ENCODE results near the gene SLC38A3. TPM values are rescaled to one million over a fixed set of nuclear protein-coding genes. Genes with fewer than 3 reads are reported as not detected.
A peak's percentile ranks its signal among the peaks of the same experiment; 100 is the strongest.
"Not testable (repeated sequence)": the region's sequence is repeated elsewhere in the genome, so short reads cannot be mapped to it uniquely, and the experiment has no call there.

SLC38A3 gene
- total RNA-seq, 1 experiment from 2014 or later = not detected

DNA sequence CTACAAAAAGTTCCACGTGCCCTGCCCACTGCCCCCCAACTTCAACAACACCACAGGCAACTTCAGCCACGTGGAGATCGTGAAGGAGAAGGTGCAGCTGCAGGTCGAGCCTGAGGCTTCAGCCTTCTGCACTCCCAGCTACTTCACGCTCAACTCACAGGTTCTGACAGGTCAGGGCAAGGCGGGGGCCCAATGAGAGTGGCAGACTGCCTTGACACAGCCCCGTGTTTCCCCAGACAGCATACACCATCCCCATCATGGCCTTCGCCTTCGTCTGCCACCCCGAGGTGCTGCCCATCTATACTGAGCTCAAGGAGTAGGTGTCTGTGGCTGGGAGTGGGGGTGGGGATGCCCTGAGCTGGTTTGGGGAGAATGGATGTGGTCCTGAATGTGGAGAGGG is 12.6 kb downstream of the SLC38A3 start:
- Histone ChIP-seq H3K4me1 (replicated peaks) (no peaks in the 10 kb centered on the region), H3K4me3 (no peak overlapping the region), H3K36me3 (no peaks in the 10 kb centered on the region), H3K9me3 (replicated peaks) (no peaks in the 10 kb centered on the region), H3K27me3 (replicated peaks) (no peaks in the 10 kb centered on the region), H3K27ac (no peak overlapping the region)
- no peak for DNase-seq (ENCODE audit: low read depth in 1 of 2, low spot score in 2 of 2)

GRCh38 chr3:50218448-50218847 is 13.4 kb downstream of the SLC38A3 start:
- H3K27me3 ChIP-seq (replicated peaks) = no peaks in the 10 kb centered on the region
- no peak overlapping the region for H3K27ac ChIP-seq
- no peak for DNase-seq (ENCODE audit: low read depth in 1 of 2, low spot score in 2 of 2)
- no peaks in the 10 kb centered on the region for H3K4me1 ChIP-seq (replicated peaks)
- no peaks in the 10 kb centered on the region for H3K36me3 ChIP-seq
- no peaks in the 10 kb centered on the region for H3K9me3 ChIP-seq (replicated peaks)
- H3K4me3 ChIP-seq = no peak overlapping the region

DNA sequence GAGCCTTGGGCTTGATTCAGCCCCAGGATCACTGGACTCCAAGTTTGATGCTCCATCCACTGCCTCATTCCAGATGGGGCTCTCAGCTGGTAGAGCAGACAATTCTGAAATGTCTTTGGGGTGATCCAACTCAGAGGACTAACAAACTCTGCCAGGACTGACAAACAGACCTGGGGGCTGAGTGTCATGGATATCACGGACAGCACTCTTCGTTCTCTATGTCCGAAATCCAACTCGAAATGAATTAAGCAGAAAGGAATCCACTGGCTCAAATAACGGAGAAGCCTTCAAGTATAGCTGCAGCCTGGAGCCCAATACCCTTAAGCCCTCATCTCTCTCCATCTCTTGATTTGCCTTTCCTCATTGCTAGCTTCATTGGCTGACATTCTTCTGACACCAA is 14.2 kb downstream of the SLC38A3 start:
- Histone ChIP-seq H3K9me3 (replicated peaks) (no peaks in the 10 kb centered on the region), H3K4me3 (no peak overlapping the region)

DNA sequence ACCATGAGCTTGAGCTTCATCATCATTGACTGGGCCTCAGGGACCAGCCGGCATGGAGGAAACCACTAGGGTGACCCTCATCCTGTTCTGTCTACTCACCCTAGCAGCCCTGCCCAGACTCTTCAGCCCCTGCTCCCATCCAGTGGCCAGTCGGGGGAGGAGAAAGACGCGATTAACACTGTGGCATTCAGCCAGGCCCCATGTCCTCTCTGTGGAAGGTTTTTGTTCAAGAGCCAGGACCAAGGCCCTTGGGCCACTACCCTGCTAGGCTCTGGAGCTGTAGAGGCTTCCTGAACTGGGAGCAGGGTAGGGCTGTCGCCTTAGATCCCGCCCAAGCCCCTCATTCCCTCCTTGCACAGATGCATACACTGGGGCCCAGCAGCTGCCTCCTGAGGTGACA is 15.0 kb downstream of the SLC38A3 start:
- H3K27ac ChIP-seq = no peak overlapping the region
- no peaks in the 10 kb centered on the region for H3K4me1 ChIP-seq (replicated peaks)
- H3K27me3 ChIP-seq (replicated peaks) = no peaks in the 10 kb centered on the region
- DNase-seq (ENCODE audit: low read depth in 1 of 2, low spot score in 2 of 2) = no peak
- no peaks in the 10 kb centered on the region for H3K36me3 ChIP-seq
- H3K4me3 ChIP-seq = no peak overlapping the region
- no peaks in the 10 kb centered on the region for H3K9me3 ChIP-seq (replicated peaks)

More for the DNA sequence above, 14.2 kb downstream of the SLC38A3 start:
- Histone ChIP-seq H3K4me1 (replicated peaks) (no peaks in the 10 kb centered on the region), H3K27me3 (replicated peaks) (no peaks in the 10 kb centered on the region), H3K36me3 (no peaks in the 10 kb centered on the region), H3K27ac (no peak overlapping the region)
- DNase-seq (ENCODE audit: low read depth in 1 of 2, low spot score in 2 of 2) = no peak

- Histone ChIP-seq H3K27ac (no peak overlapping the region), H3K9me3 (replicated peaks) (no peaks in the 10 kb centered on the region), H3K27me3 (replicated peaks) (no peaks in the 10 kb centered on the region), H3K4me1 (replicated peaks) (peaks cover under 1% of the 10 kb centered on the region), H3K4me3 (no peak overlapping the region), H3K36me3 (no peaks in the 10 kb centered on the region)
- no peak for DNase-seq (ENCODE audit: low read depth in 1 of 2, low spot score in 2 of 2)
Observed at GRCh38 chr3:50221051-50221410, 16.0 kb downstream of the SLC38A3 start.

DNA sequence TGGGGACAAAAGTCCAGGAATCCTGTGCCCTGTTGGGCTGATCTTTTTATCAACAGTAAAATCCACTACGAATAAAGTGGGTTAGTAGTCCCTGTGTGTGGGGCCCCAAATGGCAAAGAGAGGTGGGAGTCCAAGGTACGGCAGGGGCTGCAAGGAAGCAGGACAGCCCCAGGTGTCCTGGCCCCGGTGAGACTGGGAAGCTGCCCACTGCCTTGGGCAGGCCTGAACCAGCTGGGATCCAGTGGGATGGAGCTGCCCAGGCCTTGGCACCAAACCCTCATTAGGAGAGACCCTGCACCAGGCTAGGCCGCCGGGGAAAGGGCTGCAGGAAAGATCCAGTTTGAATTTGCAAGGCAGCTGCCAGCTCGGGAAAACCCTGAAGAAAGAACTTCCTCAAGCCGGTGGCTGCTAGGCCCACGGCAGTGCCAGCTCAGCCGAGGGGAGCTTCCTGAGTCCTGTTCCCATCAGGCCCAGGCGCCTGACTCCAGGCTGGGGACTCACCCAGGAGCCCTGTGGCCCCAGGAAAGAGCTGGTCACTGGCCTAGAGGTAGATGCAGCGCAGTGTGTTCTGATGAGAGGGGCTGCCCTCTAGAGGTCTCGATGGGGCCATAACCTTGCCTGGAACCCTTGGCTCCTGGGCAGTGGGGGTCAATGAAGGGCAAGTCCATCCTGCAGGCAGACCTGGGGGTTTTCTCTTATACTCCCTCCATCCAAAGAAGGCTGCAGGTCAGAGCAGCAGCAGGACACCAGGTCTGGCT is 16.5 kb downstream of the SLC38A3 start:
- no peak overlapping the region for H3K27ac ChIP-seq
- H3K36me3 ChIP-seq = no peaks in the 10 kb centered on the region
- no peaks in the 10 kb centered on the region for H3K9me3 ChIP-seq (replicated peaks)
- no peaks in the 10 kb centered on the region for H3K27me3 ChIP-seq (replicated peaks)
- no peak for DNase-seq (ENCODE audit: low read depth in 1 of 2, low spot score in 2 of 2)
- H3K4me3 ChIP-seq = no peak overlapping the region
- peaks cover 4% of the 10 kb centered on the region for H3K4me1 ChIP-seq (replicated peaks)

- Histone ChIP-seq H3K27ac (no peak overlapping the region), H3K27me3 (replicated peaks) (no peaks in the 10 kb centered on the region), H3K9me3 (replicated peaks) (no peaks in the 10 kb centered on the region), H3K36me3 (no peaks in the 10 kb centered on the region), H3K4me3 (no peak overlapping the region), H3K4me1 (replicated peaks) (peaks cover 10% of the 10 kb centered on the region)
- DNase-seq (ENCODE audit: low read depth in 1 of 2, low spot score in 2 of 2) = no peak
Observed at GRCh38 chr3:50222169-50222528, 17.1 kb downstream of the SLC38A3 start.

DNA sequence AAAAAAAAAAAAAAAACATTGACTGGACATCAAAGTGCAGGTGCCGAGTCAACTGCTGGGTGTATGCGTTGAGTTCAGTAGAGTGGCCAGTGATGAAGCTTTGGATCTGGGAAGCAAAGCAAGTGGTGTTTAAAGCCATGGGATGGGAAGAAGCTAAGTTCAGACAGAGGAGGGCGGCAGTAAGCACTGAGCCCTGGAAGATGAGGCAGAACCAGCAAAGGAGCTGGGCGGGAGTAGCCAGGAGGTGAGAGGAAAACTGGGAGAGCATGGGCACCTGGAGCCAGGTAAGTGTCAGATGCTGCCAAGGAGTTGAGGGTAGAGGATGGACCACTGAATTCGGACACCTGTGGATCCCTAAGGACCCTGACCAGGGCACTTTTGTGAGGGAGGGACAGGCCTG is 19.6 kb downstream of the SLC38A3 start:
- Histone ChIP-seq H3K27ac (no peak overlapping the region), H3K27me3 (replicated peaks) (no peaks in the 10 kb centered on the region), H3K4me1 (replicated peaks) (peaks cover 17% of the 10 kb centered on the region), H3K4me3 (no peak overlapping the region), H3K36me3 (no peaks in the 10 kb centered on the region), H3K9me3 (replicated peaks) (no peaks in the 10 kb centered on the region)
- no peak for DNase-seq (ENCODE audit: low read depth in 1 of 2, low spot score in 2 of 2)

DNA sequence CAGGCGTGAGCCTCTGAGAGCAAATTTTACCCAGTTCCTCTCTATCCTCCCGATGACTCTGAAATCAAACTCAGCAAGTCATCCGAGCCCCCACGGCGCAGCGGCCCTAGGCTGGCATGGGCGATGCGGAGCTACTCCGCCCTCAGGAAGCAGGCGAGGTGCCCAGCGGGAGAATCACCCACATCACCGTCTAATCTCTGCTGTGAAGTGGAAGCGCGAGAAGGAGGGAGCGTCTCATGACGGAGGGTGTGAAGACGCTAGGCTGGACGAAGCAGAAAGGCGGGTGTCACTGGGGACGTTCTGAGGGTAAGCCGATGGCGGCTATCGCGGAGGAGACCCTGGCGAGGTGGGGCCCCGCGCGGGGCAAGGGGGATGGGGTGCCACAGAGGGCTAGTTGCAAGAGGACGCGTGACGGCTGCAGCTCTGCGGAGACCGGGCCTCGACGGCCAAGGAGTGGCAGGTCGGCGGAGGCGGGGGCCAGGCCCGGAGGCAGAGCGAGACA is 21.9 kb downstream of the SLC38A3 start:
- Histone ChIP-seq H3K27ac (no peak overlapping the region), H3K4me3 (peak overlapping the region; percentile 43), H3K36me3 (no peaks in the 10 kb centered on the region), H3K4me1 (replicated peaks) (peaks cover 17% of the 10 kb centered on the region), H3K9me3 (replicated peaks) (no peaks in the 10 kb centered on the region), H3K27me3 (replicated peaks) (no peaks in the 10 kb centered on the region)
- DNase-seq (ENCODE audit: low read depth in 1 of 2, low spot score in 2 of 2) = peak in 1 of 2 experiments; percentile 39

- Histone ChIP-seq H3K4me3 (peak overlapping the region; percentile 43), H3K4me1 (replicated peaks) (peaks cover 17% of the 10 kb centered on the region), H3K27ac (no peak overlapping the region), H3K9me3 (replicated peaks) (no peaks in the 10 kb centered on the region), H3K36me3 (no peaks in the 10 kb centered on the region), H3K27me3 (replicated peaks) (no peaks in the 10 kb centered on the region)
- DNase-seq (ENCODE audit: low read depth in 1 of 2, low spot score in 2 of 2) = peak; percentile 80 to 89
Observed at GRCh38 chr3:50227390-50228183, 22.5 kb downstream of the SLC38A3 start.

GRCh38 chr3:50228184-50228763 is 23.2 kb downstream of the SLC38A3 start:
- H3K27me3 ChIP-seq (replicated peaks); H3K9me3 ChIP-seq (replicated peaks); H3K27ac ChIP-seq; H3K36me3 ChIP-seq; DNase-seq (ENCODE audit: low read depth in 1 of 2, low spot score in 2 of 2): not testable (repeated sequence)
- Histone ChIP-seq H3K4me1 (replicated peaks) (peaks cover 17% of the 10 kb centered on the region), H3K4me3 (peak overlapping the region; percentile 43)

DNA sequence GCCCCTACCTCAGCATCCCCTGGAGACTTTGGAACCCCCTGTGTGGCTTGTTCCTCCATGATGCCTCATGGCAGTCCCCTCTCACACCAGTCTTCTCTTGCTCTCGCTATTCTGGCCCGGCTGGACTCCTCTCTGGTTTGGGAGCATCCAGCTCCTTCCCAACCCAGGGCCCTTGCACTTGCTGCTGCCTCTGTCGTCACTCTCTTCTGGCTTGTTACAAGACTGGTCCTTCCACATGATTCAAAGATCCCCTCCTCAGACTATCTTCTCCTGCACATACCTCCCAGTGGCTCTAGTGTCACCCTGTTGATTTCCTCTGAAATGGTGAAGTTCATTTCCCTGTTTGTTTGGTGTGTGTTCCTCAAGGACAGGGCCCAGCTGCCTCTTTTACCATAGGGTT is 24.4 kb downstream of the SLC38A3 start:
- H3K4me1 ChIP-seq (replicated peaks) = peaks cover 17% of the 10 kb centered on the region
- no peak overlapping the region for H3K27ac ChIP-seq
- DNase-seq (ENCODE audit: low read depth in 1 of 2, low spot score in 2 of 2) = no peak
- H3K27me3 ChIP-seq (replicated peaks) = no peaks in the 10 kb centered on the region
- H3K4me3 ChIP-seq = no peak overlapping the region
- no peaks in the 10 kb centered on the region for H3K9me3 ChIP-seq (replicated peaks)
- no peaks in the 10 kb centered on the region for H3K36me3 ChIP-seq

GRCh38 chr3:50230104-50230793 is 25.2 kb downstream of the SLC38A3 start:
- no peaks in the 10 kb centered on the region for H3K36me3 ChIP-seq
- H3K4me1 ChIP-seq (replicated peaks) = peaks cover 19% of the 10 kb centered on the region
- H3K27ac ChIP-seq = no peak overlapping the region
- H3K9me3 ChIP-seq (replicated peaks) = no peaks in the 10 kb centered on the region
- DNase-seq (ENCODE audit: low read depth in 1 of 2, low spot score in 2 of 2) = no peak
- H3K27me3 ChIP-seq (replicated peaks) = no peaks in the 10 kb centered on the region
- no peak overlapping the region for H3K4me3 ChIP-seq

DNA sequence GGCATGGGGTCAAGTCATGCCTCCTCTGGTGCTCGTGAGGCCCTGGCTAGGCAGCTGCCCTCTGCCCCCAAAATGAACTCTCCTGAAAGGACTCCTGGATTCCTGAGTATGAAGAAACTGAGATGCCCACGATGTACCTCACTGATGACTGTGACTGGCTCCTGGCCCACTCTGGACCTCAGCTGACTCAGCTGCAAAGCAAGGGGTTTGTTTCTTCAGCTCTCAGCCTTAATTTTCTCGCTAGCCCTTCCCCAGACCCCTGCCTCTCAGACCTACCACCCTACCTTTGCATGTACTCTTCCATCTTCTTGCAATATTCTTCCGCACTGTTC is 25.7 kb downstream of the SLC38A3 start:
- no peaks in the 10 kb centered on the region for H3K36me3 ChIP-seq
- H3K27me3 ChIP-seq (replicated peaks) = no peaks in the 10 kb centered on the region
- H3K27ac ChIP-seq = no peak overlapping the region
- no peaks in the 10 kb centered on the region for H3K9me3 ChIP-seq (replicated peaks)
- no peak overlapping the region for H3K4me3 ChIP-seq
- H3K4me1 ChIP-seq (replicated peaks) = peaks cover 22% of the 10 kb centered on the region
- DNase-seq (ENCODE audit: low read depth in 1 of 2, low spot score in 2 of 2) = no peak
